SKM-1 treated with dmso at 0.1 percent for 144 hours (cell line): Measurements from ENCODE around the gene DHPS.
A peak's percentile ranks its signal among the peaks of the same experiment; 100 is the strongest.
"Not testable (repeated sequence)": the region's sequence is repeated elsewhere in the genome, so short reads cannot be mapped to it uniquely, and the experiment has no call there.

Experiments used
- DNase-seq: peaks from one replicate; lab custom pipeline; 2025; ENCODE audit not compliant: unreplicated experiment; lab: John Stamatoyannopoulos, UW

Gene DHPS

DNA sequence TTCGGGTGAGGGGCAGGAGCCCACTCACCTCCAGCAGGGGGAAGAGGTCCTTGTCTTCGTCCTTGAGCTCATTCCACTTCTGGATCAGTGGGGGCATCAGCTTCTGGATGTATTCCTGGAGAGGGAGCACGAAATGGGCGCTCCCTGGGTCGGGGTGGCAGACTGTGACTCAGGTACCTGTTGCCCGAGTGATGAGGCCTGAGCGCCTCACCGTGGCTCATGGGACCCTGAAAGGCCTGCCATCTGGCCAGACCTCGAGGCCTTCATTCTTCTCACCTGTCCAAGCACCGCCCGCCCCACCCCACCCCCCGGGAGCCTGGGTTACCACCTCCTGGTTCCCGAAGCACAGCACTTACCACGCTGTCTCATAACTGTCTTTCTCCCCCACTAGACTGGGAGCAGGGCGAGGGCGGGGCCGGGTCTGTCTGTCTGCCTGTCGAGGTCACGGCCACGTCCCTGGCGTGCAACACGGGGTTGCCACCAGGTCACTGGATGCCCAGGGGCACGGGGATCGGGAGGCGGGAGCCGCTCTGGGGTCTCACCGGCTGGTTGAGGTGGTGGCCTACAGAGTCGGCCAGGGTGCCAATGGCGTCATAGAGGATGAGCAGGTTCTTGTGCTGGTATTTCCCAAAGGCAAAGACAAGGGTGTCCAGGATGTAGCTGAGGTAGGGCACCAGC is 24.1 kb upstream of the DHPS start:
- no peak for DNase-seq

DNA sequence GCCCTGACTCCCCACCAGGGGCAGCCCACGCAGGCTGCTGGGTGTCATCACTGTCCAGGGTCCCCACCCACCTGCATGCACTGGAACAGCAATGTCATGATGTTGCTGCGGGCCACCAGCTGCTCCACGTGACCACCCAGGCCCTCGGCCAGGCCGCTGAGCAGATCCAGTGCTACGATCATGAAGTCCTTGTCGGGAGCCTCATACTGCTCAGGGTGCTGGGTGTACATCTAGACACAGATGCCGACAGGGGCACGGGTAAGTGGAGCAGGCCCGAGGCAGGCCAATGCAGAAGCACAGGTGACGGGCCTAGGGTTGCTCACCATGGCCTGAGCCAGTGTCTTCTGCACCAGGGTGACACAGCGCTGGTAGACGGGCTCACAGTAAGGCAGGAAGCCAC is 23.5 kb upstream of the DHPS start:
- DNase-seq = no peak

DNA sequence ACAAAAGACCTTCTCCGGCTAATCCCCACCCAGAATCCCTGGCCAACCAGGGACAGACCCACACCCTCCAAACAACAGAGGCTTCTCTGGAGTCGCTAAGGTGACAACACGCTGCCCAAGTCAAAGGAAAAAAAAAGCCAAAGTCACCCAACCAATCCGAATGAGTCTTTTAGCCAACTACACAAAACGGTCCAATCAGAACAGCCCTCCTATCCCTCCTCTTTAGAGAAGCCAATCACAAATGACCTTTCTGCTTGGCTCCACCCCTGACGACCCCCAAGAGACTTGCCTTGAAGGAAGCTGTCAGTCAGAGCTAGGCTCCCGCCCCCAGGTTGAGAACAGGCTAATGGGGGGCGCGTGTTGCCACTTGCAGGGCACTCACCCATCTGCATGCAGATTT is 21.4 kb upstream of the DHPS start:
- peak; percentile 24 for DNase-seq

DNA sequence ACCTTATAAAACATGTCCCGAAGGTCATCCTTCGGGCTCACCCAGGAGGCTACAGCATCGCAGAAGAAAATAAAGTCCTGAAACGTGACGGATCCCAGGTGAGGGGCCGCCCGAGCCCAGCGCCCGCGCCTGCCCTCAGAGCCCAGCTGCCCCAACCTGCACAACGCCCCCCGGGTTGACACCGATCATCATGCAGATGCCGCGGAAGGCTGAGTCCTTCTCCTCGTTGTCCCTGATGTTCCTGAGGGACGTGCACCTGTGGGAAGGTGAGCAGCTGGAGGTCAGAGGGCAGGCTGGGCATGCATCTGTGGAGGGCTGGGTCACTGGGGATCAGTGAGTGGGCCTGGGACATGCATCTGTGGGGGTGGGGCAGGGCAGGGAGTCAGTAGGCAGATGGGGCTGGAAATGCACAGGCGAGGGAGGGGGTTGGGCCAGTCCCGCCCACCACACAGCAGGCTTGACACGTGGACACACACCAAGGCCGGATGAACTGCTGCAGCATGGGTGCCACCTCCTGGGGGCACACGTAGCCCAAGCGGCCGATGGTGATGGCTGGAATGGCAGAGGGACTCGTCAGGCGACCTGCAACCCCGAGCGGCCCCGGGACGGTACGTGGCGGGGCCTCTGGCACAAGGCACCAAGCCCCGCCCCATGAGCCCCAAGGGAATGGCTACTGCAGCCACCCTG is 20.1 kb upstream of the DHPS start:
- DNase-seq = no peak

DNA sequence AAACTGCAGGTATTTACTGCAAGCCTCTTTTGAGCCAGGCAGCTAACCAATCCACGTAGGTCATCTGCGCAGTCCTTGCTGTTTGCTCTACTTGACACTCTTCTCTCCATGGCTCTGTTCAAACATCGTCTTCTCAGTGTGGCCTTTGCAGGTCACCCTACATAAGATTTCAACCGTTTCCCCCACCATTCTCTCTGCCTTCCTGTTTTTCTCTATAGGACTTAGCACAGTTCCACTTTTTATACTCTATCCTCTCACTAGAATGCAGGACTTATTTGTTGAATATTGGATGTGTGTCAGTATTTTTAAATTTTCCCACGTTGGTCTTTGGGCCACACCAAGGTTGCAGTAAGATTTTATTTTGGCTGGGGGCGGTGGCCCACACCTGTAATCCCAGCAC is 16.5 kb upstream of the DHPS start:
- no peak for DNase-seq

DNA sequence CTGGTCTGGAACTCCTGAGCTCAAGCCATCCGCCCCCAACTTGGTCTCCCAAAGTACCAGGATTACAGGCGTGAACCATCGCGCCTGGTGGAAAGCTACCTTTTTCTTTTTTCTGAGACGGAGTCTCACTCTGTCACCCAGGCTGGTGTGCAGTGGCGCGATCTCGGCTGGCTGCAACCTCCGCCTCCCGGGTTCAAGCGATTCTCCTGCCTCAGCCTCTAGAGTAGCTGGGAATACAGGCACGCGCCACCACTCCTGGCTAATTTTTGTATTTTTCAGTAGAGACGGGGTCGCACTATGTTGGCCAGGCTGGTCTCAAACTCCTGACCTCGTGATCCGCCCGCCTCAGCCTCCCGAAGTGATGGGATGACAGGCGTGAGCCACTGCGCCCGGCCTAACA is 15.7 kb upstream of the DHPS start:
- DNase-seq = not testable (repeated sequence)

DNA sequence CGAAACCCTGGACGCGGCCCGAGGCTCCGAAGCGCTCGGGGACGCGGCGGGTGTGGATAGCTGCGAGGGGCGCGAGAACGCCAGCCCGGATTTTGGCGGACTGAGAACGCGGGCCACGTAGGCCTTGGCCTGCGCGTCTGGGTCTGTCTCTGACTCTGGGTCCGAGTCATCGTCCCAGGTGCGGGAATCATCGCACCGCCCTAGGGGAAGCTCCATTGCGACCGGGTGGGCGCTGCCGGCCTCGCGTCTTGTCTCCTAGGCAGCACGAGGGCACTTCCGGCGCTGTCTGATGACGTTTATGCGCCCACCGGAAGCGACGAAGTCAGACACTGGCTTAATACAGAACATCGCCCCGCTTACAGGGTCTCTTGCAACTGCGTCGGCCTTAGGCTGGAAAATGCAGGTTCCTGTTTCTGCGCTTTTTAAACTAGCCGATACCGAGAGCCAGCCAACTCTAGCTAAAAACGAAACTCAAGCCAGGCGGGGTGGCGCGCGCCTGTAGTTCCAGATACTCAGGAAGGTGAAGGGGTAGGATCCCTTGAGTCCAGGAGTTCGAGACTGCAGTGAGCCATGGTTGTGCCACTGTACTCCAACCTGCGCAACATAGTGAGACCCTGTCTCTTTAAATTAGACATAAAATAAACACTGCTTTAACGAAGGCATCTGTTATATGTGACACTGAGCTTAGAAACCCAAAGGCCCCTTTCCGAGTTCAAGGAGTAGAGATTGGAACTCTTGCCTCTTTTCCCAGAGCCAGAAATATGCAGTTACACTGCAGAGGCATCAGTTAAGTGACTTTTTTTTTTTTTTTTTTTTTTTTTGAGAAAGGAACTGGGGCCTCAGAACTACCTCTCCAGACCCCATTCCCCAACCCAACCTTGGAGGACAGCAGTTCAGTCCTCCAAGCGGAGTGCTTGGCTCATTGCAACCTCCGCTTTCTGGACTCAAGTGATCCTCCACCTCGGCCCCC is 15.0 kb upstream of the DHPS start, which contains the start of gene FBXW9:
Gene FBXW9 (minus strand): TSS at position 266 of the 970 bp plus-strand sequence. CDS start 50 bp downstream, at position 216.
- DNase-seq = peak; percentile 87

DNA sequence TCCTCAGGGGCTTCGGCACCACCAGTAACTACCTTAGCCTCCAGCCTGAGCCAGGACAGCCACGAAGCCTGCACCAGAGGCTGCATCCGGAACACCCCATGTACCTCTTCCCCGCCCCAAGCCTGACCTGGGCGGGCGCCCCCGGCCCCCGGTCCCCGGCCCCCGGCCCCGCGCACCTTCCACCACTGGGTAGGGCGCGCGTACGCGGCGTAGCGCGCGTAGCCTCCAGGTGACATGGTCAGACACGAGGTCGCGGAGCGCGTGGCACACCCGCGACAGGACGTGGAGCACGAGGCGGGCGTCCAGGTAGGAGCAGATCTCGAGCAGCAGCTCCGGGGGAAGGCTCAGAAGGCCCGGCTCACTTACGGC is 14.3 kb upstream of the DHPS start:
- no peak for DNase-seq

DNA sequence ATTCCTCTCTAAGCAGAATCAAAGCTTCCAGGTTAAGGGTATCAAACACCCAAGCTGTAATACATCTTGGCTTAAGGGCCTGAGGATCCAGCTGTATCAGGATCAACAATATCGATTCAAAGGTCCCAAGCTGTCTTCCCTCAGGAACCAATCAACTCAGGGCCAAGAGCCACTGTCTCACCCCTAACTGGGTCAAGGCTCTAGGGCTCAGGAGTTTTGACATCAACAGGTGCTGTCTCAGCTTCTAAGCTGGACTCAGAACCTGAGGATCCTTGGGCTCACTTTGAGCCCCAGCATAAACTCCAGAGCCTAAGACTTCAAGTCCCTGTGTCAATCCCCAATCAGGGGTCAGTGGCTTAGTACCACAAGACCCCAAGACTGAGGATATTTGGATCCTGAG is 13.8 kb upstream of the DHPS start:
- DNase-seq = no peak

DNA sequence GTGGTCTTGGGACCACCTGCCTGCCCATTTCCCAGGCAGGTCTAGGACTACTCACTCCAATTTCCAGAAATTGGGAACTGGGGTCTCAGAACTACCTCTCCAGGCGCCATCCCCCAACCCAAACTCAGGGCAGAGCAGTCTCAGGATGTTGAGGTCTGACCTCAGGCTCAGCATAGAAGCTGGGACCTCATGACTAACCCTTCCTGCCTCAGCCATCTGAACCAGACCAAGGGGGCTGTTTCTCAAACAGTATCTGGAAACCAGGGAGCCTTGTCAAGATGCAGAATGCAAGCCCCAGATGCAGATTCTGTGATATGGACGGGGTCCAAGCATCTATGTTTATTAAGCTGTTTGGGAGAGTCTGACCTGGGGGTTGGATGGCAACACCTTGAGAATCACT is 13.4 kb upstream of the DHPS start:
- no peak for DNase-seq

DNA sequence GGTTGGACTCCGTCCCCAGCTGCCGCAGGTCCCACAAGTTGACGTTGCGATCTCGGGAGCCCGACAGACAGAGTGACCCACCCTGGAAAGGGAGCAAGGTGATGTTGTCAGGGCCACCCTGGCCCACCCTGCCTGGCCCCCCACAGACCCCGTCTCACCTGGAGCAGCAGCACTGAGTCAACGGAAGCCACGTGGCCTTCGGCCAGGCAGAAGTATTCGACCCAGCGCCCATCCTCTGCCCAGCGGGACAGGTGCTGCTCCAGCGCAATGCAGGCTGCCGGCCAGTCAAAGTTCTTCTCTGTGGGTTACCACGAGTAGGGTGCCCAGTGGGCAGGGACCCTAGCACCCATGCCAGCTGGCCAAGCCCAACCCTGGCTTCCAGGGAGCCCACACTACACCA is 13.0 kb upstream of the DHPS start:
- no peak for DNase-seq

DNA sequence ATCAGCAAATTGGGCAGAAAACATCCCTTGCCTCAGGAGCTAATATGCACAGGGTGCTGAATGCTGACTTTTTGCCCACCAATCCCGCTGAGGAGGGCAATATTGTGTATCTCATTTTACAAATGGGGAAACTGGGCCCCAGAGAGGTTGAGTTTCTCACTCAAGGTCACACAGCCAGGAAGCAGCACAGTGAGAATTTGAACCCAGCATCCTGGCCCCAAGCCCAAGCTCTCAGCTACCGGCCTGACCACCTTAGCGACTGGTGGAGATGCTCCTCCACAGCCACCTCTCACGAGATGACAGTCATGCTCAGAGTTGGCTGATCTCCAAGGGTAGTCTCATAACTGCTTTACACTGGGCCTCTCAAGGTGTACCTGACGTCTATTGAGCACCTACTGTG is 11.3 kb upstream of the DHPS start:
- DNase-seq = no peak

DNA sequence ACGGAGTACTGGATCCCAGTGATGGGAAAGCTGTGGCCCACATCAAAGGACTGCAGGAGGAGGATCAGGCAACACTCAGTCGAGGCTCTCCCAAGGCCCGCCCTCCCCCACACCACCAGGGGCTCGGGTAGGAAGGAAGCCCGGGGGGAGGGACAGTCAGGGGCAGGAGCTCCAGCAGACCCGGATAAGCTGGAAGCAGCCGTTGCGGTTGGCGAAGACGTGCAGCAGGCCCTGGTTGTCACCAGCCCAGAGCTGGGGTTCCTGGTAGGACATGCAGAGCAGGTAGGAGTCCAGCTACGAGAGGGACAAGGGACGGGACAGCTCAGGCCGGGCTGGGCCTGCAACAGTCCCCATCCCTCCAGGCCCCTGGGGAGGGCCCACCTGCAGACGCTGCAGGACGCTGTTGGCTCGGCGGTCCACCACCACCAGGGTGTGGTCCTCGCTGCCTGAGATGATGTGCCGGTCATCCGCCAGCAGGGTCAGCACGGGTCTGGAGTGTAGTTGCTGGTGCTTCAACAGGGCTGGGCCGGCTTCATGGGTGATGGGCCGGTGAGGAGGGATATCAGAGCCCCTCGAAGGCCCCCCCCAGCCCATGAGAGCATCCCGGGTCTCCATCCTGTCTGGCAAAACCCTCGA is 8.0 kb upstream of the DHPS start:
- DNase-seq = no peak

DNA sequence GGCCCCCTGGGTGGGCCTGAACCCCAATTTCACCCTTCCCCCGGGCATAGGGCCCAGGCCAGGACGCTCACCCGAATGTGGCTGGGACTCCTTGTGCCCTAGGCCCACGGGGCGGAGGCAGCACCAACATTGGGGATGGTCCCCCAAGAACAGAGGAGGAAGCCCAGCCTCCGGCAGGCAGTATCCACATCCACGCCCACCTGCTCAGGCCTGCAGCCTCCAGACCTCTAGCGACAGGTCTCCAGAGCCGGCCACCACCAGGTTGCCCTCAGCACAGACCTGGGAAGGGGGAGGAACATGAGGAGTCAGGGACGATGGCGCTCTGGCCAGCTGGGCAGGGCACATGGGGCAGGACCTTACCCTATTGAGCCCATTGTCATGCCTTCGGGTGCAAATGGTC is 7.3 kb upstream of the DHPS start:
- no peak for DNase-seq

DNA sequence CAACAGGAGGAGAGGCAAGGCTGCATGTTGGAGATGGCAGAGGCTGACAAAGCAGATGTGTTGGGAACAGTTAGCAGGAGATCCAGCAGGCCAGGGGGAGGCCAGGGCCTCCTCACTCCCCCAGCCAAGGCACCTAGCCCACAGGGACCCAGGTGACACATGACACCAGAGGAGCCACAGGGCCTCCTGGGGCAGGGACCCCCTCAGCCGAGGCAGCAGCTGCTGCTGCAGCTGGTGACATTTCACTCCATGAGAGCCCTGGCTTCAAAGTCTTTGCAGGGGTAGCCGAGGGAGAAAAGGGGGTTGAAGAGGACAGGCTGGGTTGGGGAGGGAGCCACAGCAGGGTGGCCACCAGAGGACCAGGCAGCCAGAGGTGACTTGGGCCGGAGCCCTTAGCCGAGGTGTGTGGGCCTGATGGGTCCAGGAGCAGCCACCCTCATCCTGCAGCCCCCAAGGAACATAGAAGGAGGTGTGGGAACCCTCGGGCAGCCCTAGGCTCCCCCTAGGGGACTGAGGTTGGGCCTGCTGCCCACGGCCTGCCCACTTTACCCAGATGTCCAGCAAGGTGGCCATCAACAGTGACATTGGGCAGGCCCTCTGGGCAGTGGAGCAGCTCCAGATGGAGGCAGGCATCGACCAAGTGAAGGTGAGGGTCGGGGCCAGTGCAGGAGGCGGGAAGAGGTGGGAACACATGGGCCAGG is 6.0 kb upstream of the DHPS start, which contains the start of gene GNG14:
Gene GNG14 (plus strand): TSS at position 503 of the 701 bp plus-strand sequence. CDS start 51 bp downstream, at position 554.
- DNase-seq = no peak

DNA sequence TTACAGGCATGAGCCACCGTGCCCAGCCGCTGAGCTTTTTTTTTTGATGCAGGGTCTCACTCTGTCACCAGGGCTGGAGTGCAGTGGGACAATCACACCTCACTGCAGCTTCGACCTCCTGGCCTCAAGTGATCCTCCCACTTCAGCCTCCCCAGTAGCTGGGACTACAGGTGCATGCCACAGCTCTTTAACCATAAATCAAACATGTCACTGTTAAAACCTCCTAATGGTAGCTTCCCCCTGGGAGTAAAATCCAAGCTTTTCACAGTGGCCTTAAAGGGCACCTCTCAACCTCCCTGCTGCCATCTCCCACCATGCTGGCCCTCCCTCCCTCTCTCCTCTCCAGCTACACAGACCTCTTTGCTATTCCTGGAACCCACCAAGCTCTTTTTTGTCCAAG is 4.2 kb upstream of the DHPS start:
- DNase-seq = no peak

DNA sequence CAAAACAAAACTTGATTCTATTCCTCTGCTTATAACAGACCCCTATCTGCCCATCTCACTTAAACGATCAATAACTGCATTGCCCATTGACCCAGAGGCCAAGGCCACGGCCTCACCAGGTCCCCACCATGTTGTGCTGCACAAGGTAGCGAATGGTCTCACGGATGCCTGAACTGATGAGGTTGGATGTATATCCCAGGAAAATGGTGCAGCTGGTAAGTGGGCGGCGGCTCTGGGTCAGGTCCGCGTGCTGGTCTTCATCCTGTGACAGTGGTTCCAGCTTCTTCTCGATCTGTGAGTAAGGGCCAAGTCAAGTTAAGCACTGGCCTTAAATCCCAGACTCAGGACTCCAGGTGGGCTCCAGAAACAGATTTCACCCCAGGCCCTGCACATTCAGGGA is 1.6 kb downstream of the DHPS start:
- DNase-seq = no peak

DNA sequence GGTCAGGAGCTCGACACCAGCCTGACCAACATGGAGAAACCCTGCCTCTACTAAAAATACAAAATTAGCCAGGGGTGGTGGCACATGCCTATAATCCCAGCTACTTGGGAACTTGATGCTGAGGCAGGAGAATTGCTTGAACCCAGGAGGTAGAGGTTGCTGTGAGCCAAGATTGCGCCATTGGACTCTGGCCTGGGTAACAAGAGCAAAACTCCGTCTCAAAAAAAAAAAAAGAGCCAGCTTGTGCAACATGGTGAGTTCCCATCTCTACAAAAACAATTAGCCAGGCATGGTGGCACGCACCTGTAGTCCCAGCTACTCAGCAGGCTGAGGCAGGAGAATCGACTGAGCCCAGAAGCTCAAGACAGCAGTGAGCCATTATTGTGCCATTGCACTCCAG is 3.6 kb downstream of the DHPS start:
- not testable (repeated sequence) for DNase-seq

DNA sequence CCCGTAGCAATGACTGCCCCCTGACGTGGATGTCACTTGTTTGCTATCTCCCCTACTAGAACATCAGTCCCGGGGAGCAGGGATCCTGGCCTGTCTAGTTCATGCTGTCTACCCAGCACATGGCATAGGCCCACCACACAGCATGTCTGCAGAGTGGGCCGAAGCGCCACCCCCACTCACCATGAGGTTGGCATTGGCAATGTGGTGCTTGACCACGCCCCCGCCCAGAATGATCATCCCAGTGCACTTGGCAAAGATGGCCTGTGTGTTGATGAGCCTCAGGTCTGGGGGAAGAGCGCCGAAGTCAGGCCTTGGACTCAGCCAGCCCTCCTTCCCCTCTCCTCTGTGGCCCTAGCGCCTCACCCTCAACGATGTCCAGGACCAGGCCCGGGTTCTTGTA is 4.8 kb downstream of the DHPS start:
- no peak for DNase-seq

DNA sequence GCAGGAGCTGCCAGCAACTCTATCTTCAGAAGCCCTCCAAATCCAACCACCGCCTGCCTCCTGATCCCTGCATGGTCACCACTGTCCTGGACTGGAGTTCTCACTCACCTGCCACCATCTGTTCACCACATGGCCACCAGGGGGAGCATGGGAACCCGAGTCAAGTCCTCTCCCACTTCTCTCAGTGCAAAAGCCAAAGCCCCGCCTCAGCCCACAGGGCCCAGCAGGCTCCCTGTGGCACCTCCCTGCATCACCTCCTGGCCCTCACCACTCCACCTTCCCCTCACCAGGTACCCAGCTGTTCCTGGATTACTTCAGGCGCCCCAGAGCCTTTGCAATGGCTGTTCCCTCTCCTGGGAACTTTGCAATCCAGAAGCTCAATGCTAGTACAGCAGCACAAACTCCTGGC is 5.3 kb downstream of the DHPS start:
- DNase-seq = peak; percentile 72

DNA sequence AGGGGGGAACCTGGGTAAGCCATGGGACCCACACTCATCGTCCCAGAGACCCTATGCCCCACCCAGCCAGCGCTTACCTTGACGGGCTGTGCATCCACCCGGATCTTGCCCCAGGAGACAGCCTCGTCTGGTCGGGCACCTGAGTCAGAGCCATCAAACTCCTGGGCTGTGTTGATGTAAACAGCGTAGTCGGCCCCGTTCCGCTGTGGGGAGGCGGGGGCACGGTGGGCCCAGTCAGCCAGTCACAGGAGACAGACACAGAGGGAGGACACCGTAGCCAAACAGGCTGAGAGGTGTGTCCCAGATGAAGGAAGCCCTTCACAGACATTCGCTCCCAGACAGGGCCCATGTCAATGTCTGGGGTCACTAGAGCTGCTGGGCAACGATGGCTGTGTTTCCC is 5.7 kb downstream of the DHPS start:
- DNase-seq = no peak
